NCI-H510A treated with DMSO at 0.1 percent for 48 hours (cell line): ENCODE results near the gene HAGHL.
"Not testable (repeated sequence)": the region's sequence is repeated elsewhere in the genome, so short reads cannot be mapped to it uniquely, and the experiment has no call there.

Source experiments
- DNase-seq: peaks from one replicate; lab custom pipeline; 2025; lab: John Stamatoyannopoulos, UW

Gene HAGHL

DNA sequence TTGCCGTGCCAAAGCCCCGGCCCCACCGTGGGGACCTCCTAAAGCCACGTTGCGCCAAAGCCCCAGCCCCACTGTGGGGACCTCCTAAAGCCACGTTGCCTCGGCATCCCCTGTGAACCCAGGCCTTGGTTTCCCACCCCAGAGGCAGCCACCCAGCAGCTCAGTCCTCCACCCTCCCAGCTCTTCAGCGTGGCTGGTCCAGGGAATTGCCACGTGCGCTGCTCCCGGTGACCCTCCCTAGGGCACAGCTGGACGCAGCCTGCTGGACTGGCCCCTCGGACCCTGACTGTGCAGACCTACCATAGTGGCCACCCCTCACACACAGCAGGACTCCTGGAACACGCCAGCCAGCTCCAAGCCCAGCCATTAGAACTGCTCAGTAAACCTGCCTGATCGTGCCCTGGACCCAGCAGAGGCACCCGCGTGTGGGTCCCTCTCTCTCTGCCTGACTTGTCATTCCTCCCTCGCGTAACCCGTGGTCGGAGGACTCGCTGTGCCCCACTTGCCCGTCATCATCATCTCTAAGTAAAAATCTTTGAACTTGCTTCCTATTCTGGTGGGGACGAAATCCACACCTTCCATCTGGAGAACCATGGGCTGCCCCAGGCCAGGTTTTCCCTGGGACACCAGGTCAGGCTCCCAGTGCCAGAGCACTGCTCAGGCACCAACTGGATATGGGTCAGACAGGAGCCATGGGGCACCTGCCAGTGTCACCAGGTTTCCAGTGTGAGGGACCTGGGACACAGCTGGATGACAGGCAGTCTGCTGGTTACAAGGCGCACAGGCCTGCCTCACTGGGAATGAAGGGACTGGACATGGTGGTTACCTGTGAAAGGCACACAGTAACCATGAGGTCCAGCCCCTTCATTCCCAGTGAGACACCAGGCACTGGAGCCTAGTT is 8.3 kb downstream of the HAGHL start:
- DNase-seq = no peak

- DNase-seq = no peak
Measured at GRCh38 chr16:735982-736453, 9.1 kb downstream of the HAGHL start.

- DNase-seq = no peak
Measured at GRCh38 chr16:736936-737481, 10.1 kb downstream of the HAGHL start.

- no peak for DNase-seq
Measured at GRCh38 chr16:739560-740458, 12.9 kb downstream of the HAGHL start.

- no peak for DNase-seq
Measured at GRCh38 chr16:740459-740763, 13.5 kb downstream of the HAGHL start.

GRCh38 chr16:740764-741505 is 14.0 kb downstream of the HAGHL start, which contains the start of gene CIAO3:
Gene CIAO3 (minus strand): TSS chr16:740997. CDS start chr16:740985, 12 bp downstream.
- peak; percentile 45 for DNase-seq

DNA sequence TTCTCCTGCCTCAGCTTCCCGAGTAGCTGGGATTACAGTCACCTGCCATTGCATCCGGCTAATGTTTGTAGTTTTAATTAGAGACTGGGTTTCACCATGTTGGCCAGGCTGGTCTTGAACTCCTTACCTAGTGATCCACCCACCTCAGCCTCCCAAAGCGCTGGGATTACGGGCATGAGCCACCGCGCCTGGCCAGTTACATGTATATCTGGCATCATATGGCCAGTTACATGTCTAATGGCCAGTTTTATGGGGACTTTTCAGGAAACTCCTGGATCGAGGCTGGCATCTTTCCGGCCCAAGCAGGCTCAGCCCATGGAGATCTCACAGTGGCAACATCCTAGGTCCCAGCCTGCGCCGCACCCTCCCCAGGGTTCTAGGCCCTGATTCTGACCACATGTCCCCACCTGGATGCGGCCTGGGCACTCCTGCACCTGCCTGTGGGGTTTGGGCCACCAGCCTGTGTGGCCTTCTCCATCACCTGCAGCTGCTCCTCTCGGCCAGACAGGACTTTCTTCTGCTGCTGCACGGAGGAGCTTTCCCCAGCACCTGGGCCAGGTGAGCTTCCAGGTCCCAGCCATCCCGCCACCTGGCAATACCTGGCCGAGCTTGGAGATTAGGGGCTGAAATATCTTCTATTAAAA is 15.2 kb downstream of the HAGHL start:
- DNase-seq = no peak

GRCh38 chr16:742894-743293 is 16.0 kb downstream of the HAGHL start:
- DNase-seq = not testable (repeated sequence)

GRCh38 chr16:743794-744500 is 17.0 kb downstream of the HAGHL start:
- DNase-seq = no peak

GRCh38 chr16:745739-746138 is 18.8 kb downstream of the HAGHL start:
- DNase-seq = peak; percentile 6

- no peak for DNase-seq
Measured at GRCh38 chr16:746637-747036, 19.7 kb downstream of the HAGHL start.

GRCh38 chr16:747978-748746 is 21.3 kb downstream of the HAGHL start:
- DNase-seq = no peak

DNA sequence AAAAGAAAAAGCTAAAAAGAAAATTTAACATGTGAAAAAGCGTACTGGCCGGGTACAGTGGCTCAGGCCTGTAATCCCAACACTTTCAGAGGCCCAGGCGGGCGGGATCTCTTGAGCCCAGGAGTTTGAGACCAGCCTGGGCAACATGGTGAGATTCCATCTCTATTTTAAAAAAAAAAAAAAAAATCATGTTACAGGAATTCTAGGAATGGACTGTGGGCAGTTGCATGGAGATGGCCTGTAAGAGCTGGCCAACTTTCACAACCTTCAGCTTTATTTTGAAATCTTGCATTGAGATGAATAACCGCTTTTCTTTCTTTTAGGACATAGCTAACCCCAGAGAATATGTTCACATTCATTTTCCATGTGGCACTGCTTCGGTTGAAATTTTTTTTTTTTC is 22.1 kb downstream of the HAGHL start:
- DNase-seq = no peak

DNA sequence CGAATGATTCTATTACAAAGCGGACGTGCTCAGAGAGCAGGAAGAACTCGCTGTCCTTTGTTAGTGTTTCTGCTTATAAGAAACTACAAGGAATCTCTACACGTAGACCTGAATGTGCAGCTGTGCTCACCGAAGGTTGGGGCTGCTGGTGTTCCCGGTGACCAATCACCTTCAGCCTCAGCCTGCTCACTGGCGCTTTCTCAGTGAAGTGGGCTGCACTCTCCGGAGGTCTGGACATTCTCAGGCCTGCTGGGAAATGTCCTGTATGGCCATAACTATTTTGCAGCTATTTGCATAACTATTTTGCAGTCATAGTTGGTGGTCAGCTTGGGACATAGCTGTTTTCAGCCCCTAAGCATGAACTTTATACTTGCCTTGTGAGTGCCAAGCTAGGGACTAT is 23.6 kb downstream of the HAGHL start:
- no peak for DNase-seq

DNA sequence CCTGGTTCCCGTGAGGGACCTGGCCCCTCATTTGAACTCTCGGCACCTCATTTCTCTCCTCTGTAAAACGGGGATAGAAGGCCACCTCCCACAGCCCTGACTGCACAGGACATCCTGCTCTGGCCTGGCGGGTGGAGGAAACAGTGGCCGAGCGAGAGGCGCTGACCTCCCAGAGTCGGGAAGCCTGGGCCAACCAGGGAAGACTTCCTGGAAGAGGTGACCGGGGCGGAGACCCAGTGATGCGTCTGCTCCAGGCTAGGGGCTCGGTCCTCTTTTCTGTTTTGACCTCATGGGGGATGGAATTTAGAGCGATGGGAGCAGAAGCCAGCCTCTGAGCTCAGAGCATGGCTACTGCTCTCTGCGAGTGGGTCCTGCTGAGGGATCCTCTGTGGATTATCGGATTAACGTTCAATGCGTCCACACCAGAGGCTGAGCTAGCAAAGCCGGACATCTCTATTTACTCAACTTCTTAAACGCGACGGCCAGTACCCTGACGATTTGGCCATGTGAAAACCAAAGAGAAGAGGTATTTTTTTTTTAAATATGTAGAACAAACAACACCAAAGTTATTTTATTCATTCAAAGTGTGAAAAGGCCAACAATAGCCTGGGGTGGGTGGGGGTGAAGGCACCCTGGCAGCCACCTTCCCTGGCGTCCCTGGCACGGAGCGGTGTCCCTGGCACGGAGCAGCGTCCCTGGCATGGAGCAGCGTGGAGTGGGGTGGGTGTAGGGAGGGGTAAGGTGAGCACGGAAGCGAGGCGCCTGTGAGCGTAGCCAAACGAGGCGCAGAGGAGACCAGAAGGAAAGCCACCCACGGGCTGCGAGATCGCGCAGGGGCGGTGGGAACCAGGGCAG is 24.5 kb downstream of the HAGHL start:
- DNase-seq = no peak

- DNase-seq = no peak
Measured at GRCh38 chr16:752007-752312, 25.1 kb downstream of the HAGHL start.

- DNase-seq = not testable (repeated sequence)
Measured at GRCh38 chr16:754121-754607, 27.3 kb downstream of the HAGHL start.

DNA sequence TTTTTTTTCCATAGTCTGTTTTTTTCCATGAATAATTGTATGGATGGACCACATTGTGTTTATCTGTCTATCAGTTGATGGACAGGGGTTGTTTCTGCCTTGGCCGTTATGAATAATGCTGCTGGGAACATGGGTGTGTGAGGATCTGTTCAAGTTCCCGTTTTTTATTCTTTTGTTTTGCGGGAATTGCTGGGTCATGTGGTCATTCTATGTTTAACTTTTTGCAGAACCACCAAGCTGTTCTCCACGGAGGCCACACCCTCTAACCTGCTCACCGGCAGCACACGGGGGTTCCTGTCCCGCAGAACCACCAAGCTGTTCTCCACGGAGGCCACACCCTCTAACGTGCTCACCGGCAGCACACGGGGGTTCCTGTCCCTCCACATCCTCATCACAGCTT is 27.8 kb downstream of the HAGHL start:
- no peak for DNase-seq

DNA sequence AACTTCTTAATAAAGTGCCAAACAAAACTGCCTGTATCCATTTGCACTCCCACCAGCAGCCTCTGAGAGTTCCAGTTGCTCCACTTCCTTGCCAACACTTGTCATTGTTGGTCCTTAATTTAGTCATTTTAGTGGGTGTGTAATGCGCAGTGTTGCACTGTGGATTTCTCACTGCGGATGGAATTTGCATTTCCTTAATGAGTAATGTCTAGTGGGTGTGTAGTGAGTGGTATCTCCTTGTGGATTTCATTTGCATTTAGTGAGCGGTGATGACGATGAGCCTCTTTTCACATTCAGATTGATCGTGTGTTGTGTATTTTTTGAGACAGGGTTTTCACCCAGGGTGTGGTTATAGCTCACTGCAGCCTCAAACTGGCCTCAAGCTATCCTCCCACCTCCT is 29.5 kb downstream of the HAGHL start:
- DNase-seq = no peak
